Liver (tissue), 3 donors: ENCODE measurements around the gene IGF1R.
"Not testable (repeated sequence)": the region's sequence is repeated elsewhere in the genome, so short reads cannot be mapped to it uniquely, and the experiment has no call there.

Source experiments
- REST ChIP-seq: IDR thresholded peaks from 2 replicates; pipeline ENCODE4 v1.6.1; 2016; ENCODE audit warnings: antibody characterized with exemption, mild to moderate bottlenecking
- SP1 ChIP-seq: IDR thresholded peaks from 2 replicates; pipeline ENCODE4 v1.6.1; 2018; ENCODE audit warnings: antibody characterized with exemption, mild to moderate bottlenecking
- TF ChIP-seq, protein P1 (sequence below): fragments of 150-350 bp; IDR thresholded peaks from 2 replicates; pipeline ENCODE4 v1.5.1; 2017; ENCODE audit warnings: improper control_type of control experiment, low read depth, low read length; ENCODE audit not compliant: missing input control
- donor health status: healthy.
- donor health status: healthy.

- TF ChIP-seq, protein P1, sequence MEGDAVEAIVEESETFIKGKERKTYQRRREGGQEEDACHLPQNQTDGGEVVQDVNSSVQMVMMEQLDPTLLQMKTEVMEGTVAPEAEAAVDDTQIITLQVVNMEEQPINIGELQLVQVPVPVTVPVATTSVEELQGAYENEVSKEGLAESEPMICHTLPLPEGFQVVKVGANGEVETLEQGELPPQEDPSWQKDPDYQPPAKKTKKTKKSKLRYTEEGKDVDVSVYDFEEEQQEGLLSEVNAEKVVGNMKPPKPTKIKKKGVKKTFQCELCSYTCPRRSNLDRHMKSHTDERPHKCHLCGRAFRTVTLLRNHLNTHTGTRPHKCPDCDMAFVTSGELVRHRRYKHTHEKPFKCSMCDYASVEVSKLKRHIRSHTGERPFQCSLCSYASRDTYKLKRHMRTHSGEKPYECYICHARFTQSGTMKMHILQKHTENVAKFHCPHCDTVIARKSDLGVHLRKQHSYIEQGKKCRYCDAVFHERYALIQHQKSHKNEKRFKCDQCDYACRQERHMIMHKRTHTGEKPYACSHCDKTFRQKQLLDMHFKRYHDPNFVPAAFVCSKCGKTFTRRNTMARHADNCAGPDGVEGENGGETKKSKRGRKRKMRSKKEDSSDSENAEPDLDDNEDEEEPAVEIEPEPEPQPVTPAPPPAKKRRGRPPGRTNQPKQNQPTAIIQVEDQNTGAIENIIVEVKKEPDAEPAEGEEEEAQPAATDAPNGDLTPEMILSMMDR = not testable (repeated sequence)
- not testable (repeated sequence) for TF ChIP-seq REST, SP1
Measured at GRCh38 chr15:98618576-98618975, 29.8 kb upstream of the IGF1R start.
